Epithelial cell of prostate (primary cell): ENCODE data around the gene RBM10.

Experiments
- DNase-seq: peaks from one replicate; pipeline ENCODE4 v3.0.0-alpha.2; 2011; ENCODE audit warnings: low read depth, low spot score
- H3K27ac ChIP-seq: fragments of 450-650 bp; 2 replicates; pipeline ENCODE4 v1.5.1; 2017; ENCODE audit warnings: mild to moderate bottlenecking

RBM10 gene

DNA sequence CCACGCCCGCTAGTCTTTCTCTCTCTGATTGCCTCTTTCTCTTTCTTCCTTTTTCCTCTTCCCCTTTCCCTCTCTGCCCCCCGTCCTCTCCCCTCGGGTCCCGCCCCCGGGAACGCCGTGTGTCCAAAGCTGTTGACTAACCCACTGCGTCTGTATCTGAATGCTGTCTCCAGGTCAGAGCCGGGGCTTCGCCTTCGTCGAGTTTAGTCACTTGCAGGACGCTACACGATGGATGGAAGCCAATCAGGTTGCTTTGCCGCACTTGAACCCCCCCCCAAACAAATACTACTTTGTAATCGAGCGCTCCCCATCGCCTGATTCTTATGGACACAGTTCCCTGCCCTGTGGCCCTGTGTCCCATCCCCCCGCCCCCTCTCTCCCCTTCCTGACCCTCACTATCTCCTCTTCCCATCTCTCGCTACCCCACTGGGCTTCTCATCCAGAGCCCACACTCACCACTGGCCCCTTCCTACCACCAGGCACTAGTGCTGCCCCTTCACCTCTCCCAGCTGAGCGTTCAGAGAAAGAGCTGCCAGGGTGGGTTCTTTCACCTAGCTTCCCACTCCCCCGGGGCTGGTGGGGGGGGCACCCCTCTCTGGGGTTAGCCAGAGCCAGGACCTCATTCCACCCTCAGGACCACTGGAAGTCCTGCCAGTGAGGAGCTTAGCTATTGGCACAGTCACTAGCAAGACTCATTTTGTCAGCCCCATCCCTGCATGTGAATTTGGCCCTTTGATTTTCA lies 30.0 kb downstream of the RBM10 start:
- no peak for DNase-seq
- no peak overlapping the region for H3K27ac ChIP-seq

- H3K27ac ChIP-seq: no peak overlapping the region
- no peak for DNase-seq
Measured at GRCh38 chrX:47175588-47175980, 30.6 kb downstream of the RBM10 start.

GRCh38 chrX:47176101-47176740 lies 31.2 kb downstream of the RBM10 start:
- DNase-seq: no peak
- H3K27ac ChIP-seq: no peak overlapping the region

- peak overlapping the region; percentile 66 for H3K27ac ChIP-seq
- DNase-seq: no peak
Measured at GRCh38 chrX:47177079-47177478, 32.1 kb downstream of the RBM10 start.

DNA sequence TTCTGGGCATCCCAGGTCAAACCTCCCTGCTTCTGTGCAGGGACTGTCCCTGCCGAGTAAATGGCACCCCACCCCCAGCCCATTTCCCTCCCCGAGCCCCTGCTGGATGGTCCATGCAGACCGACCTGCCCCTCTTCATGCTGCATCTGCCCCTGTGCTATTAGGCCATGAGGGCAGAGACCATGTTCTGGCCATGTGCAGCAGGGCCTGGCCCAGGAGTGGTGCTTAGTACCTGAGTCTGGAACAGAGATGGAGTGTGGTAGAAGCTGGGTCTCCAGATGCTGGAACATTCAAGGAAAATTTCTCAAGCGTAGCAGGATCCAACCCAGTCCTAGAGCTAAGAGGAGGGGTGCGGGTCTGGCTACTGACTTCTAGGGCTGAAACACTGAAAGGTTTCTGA lies 33.3 kb downstream of the RBM10 start:
- DNase-seq: no peak
- peak overlapping the region; percentile 66 for H3K27ac ChIP-seq

GRCh38 chrX:47179221-47179927 lies 34.4 kb downstream of the RBM10 start:
- DNase-seq: no peak
- peak overlapping the region; percentile 66 for H3K27ac ChIP-seq

GRCh38 chrX:47179928-47180255 lies 34.9 kb downstream of the RBM10 start:
- peak overlapping the region; percentile 66 for H3K27ac ChIP-seq
- no peak for DNase-seq

DNA sequence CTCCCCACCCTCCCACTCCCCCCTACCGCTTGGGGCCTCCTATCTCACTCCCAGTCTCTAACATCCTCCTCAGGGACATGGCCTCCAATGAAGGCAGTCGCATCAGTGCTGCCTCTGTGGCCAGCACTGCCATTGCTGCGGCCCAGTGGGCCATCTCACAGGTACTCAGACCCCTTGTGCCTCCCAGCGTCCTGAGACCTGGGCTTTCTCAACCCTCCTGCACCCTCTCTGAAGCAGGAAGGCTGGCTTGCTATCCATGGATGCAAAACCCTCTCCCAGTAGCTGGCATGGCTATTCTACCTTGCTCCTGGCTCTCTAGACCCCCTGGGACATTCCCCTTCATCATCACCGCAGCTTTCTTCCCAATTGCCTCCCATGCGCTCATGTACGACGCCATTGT lies 35.3 kb downstream of the RBM10 start:
- no peak for DNase-seq
- no peak overlapping the region for H3K27ac ChIP-seq

DNA sequence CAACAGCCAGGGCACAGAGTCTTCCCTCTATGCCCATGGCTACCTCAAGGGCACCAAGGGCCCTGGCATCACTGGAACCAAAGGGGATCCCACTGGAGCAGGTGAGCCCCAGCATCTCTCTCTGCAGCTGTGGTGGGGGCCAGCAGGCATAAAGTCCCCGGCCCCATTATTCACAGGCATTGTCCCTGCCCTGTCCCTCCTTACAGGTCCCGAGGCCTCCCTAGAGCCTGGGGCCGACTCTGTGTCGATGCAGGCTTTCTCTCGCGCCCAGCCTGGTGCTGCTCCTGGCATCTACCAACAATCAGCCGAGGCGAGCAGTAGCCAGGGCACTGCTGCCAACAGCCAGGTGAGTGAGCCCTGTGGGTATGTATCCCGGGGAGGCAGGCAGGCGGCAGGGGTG lies 36.3 kb downstream of the RBM10 start:
- no peak for DNase-seq

DNA sequence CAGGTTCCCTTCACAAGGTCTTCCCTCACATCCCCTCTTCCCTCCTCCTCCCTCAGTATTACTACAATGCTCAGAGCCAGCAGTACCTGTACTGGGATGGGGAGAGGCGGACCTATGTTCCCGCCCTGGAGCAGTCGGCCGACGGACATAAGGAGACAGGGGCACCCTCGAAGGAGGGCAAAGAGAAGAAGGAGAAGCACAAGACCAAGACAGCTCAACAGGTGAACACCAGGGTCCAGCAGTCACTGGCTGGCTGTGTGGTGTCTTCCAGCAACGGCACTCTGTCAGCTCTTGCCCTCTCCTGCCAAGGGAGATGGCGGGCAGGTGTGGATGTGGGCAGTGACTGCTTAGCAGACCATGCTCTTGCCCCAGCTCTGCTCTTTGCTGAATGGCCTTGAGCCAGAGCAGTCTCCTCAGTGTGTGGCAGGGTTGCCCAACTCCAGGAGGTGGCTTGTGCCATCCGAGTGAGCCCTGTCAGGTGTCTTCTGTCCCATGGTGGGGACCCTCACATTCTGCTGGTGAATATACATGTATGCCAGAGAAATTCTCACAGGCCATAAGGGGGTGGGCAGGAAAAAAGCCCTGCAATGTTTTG lies 37.2 kb downstream of the RBM10 start:
- H3K27ac ChIP-seq: no peak overlapping the region
- no peak for DNase-seq

More for the DNA sequence above, 36.3 kb downstream of the RBM10 start:
- H3K27ac ChIP-seq: no peak overlapping the region

GRCh38 chrX:47184486-47184885 lies 39.5 kb downstream of the RBM10 start:
- no peak for DNase-seq

DNA sequence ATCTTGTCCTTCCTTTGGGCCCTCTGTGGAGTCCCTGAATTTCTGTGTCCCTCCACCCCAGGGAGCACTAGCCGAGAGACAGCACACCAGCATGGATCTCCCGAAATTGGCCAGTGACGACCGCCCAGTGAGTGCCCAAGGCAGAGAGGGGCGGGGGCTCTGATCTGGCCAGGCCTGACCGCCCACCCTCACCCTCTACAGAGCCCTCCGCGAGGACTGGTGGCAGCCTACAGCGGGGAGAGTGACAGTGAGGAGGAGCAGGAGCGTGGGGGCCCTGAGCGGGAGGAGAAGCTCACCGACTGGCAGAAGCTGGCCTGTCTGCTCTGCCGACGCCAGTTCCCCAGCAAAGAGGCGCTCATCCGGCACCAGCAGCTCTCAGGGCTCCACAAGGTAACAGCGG lies 40.2 kb downstream of the RBM10 start:
- no peak overlapping the region for H3K27ac ChIP-seq
- no peak for DNase-seq

More at GRCh38 chrX:47184486-47184885, 39.5 kb downstream of the RBM10 start:
- no peak overlapping the region for H3K27ac ChIP-seq

DNA sequence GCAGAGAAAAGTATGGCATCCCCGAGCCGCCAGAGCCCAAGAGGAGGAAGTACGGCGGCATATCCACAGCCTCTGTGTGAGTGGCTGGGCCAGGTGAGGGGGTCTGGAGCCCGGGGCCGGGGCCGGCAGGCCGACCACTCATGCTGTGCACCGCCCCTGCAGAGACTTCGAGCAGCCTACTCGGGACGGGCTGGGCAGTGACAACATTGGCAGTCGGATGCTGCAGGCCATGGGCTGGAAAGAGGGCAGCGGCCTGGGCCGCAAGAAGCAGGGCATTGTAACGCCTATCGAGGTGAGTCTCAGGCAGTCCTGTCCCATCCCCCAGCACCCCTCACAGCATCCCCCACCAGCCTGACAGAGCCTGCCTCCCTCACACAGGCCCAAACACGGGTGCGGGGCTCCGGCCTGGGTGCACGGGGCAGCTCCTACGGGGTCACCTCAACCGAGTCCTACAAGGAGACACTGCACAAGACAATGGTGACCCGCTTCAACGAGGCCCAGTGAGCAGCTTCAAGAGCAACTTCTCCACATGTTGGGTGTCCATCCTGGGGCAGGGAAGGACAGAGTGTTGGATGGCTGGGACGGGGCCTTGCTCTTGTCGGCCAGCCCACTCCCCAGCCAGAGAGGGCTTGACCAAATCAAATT lies 41.2 kb downstream of the RBM10 start:
- no peak overlapping the region for H3K27ac ChIP-seq
- DNase-seq: no peak

DNA sequence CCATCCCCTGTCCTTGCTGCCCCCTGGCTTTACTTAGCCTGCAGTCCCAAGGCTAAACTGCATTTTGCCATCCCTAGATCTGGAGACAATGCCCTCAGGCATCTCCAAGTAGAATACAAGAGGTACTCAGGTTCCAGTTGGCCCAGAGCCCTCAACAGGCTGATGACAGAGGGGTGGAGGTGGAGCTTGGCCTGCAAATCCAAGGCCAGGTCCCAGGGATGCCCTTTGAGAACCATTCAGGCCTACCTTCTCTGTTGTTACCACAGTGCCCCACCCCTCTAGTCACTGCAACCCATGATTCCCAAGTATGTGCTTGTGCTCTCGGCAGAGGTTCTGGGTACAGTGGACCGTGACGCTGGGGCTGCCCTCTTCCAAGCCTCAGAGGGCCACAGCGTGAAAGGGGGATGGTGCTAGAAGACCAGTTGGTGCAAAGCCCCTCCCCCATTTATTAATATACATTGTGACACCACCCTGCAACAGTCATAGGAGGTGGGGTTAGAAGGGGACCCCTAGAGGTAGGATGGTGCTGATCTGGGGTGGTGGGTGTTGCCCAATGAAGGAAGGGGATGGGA lies 42.2 kb downstream of the RBM10 start:
- H3K27ac ChIP-seq: no peak overlapping the region
- no peak for DNase-seq

DNA sequence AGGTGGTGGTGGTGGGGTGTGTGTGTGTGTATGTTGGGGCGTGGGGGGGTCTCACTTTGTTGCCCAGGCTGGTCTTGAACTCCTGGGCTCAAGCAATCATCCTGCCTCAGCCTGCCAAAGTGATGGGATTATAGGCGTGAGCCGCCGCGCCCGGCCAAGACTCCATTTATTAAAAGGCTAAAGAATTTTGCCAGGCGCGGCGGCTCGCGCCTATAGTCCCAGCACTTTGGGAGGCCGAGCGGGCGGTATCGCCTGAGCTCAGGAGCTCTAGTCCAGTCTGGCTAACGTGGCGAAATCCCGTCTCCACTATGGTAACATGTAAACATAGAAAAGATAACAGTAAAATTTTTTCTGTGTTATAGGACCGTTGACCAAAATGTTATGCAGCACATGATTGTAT lies 44.9 kb downstream of the RBM10 start:
- no peak for DNase-seq
- H3K27ac ChIP-seq: no peak overlapping the region

GRCh38 chrX:47190445-47191269 lies 45.6 kb downstream of the RBM10 start:
- DNase-seq: peak; percentile 56
- H3K27ac ChIP-seq: peak overlapping the region; percentile 69

DNA sequence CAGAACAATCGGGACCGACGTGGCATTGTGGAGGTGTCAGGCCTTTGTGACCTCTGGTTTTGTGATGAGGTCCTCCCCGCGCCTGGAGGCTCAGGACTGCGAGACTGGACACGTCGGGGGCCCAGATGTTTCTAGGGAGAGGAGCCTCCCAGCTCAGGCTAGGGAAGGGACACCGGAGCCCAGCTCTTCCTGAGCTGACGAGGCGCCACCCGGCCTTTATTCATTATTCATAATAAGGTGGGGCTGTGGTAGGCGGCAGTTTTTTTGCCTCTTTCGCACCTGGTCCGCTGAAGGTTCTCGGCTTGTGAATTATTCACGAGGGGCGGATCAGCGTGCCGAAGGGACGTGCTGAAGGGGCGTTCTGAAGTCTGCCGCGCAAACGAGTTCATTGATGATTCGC lies 46.3 kb downstream of the RBM10 start:
- DNase-seq: no peak

DNA sequence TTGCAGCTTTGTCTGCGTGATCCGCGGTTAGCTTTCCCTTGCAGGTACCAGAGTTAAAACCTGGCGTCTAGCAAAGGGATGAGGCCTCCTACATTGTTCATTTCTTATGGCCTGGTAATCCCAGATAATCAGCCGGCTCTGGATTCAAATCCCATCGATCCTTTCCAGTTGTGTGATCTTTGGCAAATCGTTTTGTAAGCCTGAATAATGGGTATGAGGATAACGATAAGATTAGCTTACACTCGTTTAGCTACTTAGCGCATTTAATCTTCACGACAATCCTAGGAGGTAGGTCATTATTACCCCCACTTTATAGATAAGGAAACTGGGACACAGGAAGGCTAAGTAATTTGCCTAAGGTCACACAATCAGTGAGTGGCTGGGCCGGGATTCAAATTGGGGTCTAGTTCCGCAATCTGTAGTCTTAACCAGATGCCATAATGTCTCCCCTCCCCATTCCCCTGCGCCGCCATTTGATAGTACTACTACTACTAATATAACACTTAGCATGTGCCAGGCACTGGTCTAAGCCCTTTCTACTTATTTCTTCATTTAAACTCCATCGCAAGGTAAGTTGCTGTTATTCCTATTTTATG lies 46.9 kb downstream of the RBM10 start:
- no peak for DNase-seq
- peak overlapping the region; percentile 69 for H3K27ac ChIP-seq

More for the DNA sequence above, 46.3 kb downstream of the RBM10 start:
- peak overlapping the region; percentile 69 for H3K27ac ChIP-seq
